NB4 (cell line): ENCODE data around the gene KLK10.

Experiments
- DNase-seq: peaks from one replicate; pipeline ENCODE4 v3.0.0; 2010; ENCODE audit warnings: low read depth
- H3K4me3 ChIP-seq: one replicate; pipeline ENCODE4 v1.5.1; 2011; ENCODE audit warnings: mild to moderate bottlenecking, low read depth, low read length, moderate library complexity
- CTCF ChIP-seq: IDR thresholded peaks from one replicate; pipeline ENCODE4 v1.5.1; 2012; ENCODE audit warnings: low read depth, low read length
- MYC ChIP-seq: IDR thresholded peaks from 2 replicates; pipeline ENCODE4 v1.6.1; 2011; ENCODE audit warnings: low read depth, low read length
- POLR2A ChIP-seq: IDR thresholded peaks from 2 replicates; pipeline ENCODE4 v1.6.1; 2011; ENCODE audit warnings: mild to moderate bottlenecking; ENCODE audit not compliant: insufficient read length; ENCODE audit errors: extremely low read depth
- TF ChIP-seq, protein P1 (sequence below): IDR thresholded peaks from 2 replicates; pipeline ENCODE4 v1.6.1; 2011; ENCODE audit warnings: low read depth, low read length

KLK10 gene

GRCh38 chr19:50979758-50980157 lies 39.8 kb downstream of the KLK10 start:
- H3K4me3 ChIP-seq, result no peak overlapping the region
- no peak for DNase-seq
- TF ChIP-seq POLR2A, result no peak
- TF ChIP-seq, protein P1, sequence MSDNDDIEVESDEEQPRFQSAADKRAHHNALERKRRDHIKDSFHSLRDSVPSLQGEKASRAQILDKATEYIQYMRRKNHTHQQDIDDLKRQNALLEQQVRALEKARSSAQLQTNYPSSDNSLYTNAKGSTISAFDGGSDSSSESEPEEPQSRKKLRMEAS, result no peak
- TF ChIP-seq CTCF, result no peak
- no peak for TF ChIP-seq MYC

DNA sequence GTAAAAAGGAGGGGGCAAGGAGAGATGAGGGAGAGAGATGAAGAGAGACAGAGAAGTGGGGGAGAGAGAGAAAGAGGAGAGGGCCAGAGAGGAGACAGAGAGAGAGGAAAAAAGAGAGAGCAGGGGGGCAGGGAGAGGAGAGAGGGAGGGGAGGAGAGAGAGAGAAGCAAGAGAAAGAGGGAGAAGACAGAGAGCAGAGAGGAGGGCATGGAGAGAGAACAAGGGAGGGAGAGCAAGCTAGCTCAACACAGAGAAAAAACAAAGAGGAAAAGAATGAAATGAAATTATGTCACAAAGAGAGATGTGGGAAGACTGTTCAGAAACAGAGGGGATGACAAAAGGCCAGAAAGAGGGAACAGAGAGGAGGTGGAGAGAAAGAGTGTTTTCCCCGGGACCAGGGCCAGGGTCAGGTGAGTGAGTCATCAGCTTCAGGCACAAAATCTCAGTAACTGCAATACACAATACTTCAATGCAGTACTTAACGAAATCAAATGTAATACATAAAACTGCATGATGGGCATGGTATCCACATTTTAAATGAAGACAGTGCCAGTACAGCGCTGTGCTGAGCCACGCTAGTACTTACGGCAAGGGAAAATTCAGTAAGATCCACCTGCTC lies 40.6 kb downstream of the KLK10 start:
- TF ChIP-seq, protein P1, result no peak
- TF ChIP-seq MYC (no peak), POLR2A (no peak)
- DNase-seq, result no peak

DNA sequence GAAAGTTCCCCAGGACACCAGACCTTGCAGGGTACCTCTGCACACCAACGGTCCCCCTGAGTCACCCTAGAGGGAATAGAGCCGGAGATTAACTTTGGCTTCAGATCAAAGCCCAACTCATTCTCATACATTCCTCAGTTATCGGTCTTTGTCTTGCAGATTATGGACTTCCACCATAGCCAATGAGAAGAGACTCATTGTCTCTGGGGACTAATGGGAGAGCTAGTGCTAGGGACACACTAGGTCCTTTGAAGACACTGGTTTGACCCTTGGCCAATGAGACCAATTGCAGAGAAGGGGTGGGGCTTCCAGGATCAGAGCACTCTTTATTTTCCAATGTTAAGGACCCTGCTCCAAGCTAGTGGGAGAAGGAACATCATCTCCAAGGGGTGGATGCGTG lies 41.9 kb downstream of the KLK10 start:
- no peak overlapping the region for H3K4me3 ChIP-seq
- TF ChIP-seq POLR2A, result no peak
- TF ChIP-seq MYC, result no peak
- TF ChIP-seq, protein P1, result no peak
- TF ChIP-seq CTCF, result no peak
- DNase-seq, result no peak

More for the DNA sequence above, 40.6 kb downstream of the KLK10 start:
- H3K4me3 ChIP-seq, result no peak overlapping the region

DNA sequence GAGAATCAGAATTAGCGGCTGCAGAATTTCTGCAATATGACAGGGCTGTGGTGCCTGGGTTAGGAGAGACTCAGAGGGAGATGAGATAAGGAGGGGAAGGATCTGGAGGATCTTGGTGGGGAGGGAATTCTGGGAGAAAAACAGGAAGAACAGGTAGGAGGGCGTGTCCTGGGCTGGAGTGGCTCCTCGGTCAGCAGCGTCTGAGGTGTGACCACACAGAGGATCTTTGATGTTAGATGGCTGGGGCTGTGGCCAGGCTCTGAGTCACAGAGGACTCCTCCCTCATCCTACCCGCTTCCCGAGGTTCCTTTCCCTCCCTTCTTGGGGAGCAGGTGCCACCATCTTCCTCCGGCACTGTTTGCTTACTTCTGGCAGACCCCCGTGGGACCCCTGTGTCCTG lies 43.7 kb downstream of the KLK10 start:
- H3K4me3 ChIP-seq, result no peak overlapping the region
- DNase-seq, result no peak
- TF ChIP-seq MYC (no peak), POLR2A (no peak), CTCF (no peak)
- TF ChIP-seq, protein P1, result no peak

- no peak for DNase-seq
- H3K4me3 ChIP-seq, result no peak overlapping the region
- TF ChIP-seq, protein P1, result no peak
- no peak for TF ChIP-seq MYC
- no peak for TF ChIP-seq POLR2A
- no peak for TF ChIP-seq CTCF
Measured at GRCh38 chr19:50974702-50975556, 44.6 kb downstream of the KLK10 start.
